GM23338 (cell line): ENCODE results near the gene SSTR5. TPM values are rescaled to one million over a fixed set of nuclear protein-coding genes. Genes with fewer than 3 reads are reported as not detected.

Source experiments
- ATAC-seq: fragments of 200-7000 bp; cut with Tn5 transposase; 3 replicates; pipeline ENCODE4 v1.9.1; 2020
- DNase-seq: peaks from one replicate; pipeline ENCODE4 v3.0.0-alpha.2; 2015; ENCODE audit warnings: low spot score
- H2AFZ ChIP-seq: fragments of 200-600 bp; sonication (generic); 2 replicates; pipeline ENCODE4 v1.8.0; 2016; ENCODE audit warnings: antibody characterized with exemption, mild to moderate bottlenecking, moderate library complexity
- H3F3A ChIP-seq: fragments of 200-600 bp; sonication (generic); replicated peaks from 2 replicates; pipeline ENCODE4 v1.8.0; 2017; ENCODE audit warnings: antibody characterized with exemption, mixed run types, low read depth
- H3K27ac ChIP-seq: fragments of 200-600 bp; sonication (generic); 2 replicates; pipeline ENCODE4 v1.6.1; 2016; ENCODE audit warnings: low read depth
- H3K27me3 ChIP-seq: fragments of 200-600 bp; sonication (generic); 2 replicates; pipeline ENCODE4 v1.8.0; 2016; ENCODE audit warnings: mild to moderate bottlenecking, mixed run types, moderate library complexity; ENCODE audit not compliant: insufficient read depth
- H3K36me3 ChIP-seq: fragments of 200-600 bp; sonication (generic); 2 replicates; pipeline ENCODE4 v1.8.0; 2016; ENCODE audit warnings: mild to moderate bottlenecking; ENCODE audit not compliant: insufficient read depth
- H3K4me1 ChIP-seq: fragments of 200-600 bp; sonication (generic); 2 replicates; pipeline ENCODE4 v1.8.0; 2016; ENCODE audit warnings: mild to moderate bottlenecking, moderate library complexity; ENCODE audit not compliant: insufficient read depth
- H3K4me2 ChIP-seq: fragments of 200-600 bp; sonication (generic); 2 replicates; pipeline ENCODE4 v1.7.1; 2017; ENCODE audit warnings: mixed run types
- H3K4me3 ChIP-seq: fragments of 200-600 bp; sonication (generic); 2 replicates; pipeline ENCODE4 v1.6.1; 2016; ENCODE audit warnings: mixed run types
- H3K79me2 ChIP-seq: fragments of 200-600 bp; sonication (generic); replicated peaks from 2 replicates; pipeline ENCODE4 v1.8.0; 2017; ENCODE audit warnings: mild to moderate bottlenecking; ENCODE audit not compliant: insufficient read depth
- H3K9me2 ChIP-seq: fragments of 200-600 bp; sonication (generic); 2 replicates; pipeline ENCODE4 v1.8.0; 2017; ENCODE audit not compliant: insufficient read depth
- H4K20me1 ChIP-seq: fragments of 200-600 bp; sonication (generic); replicated peaks from 2 replicates; pipeline ENCODE4 v1.8.0; 2017; ENCODE audit warnings: mild to moderate bottlenecking; ENCODE audit not compliant: insufficient read depth
- H3K27ac Mint-ChIP-seq: 2 replicates; pipeline ENCODE4 v1.8.0; 2020; ENCODE audit warnings: inconsistent platforms, mild to moderate bottlenecking, moderate library complexity, mixed read lengths
- H3K27me3 Mint-ChIP-seq: 3 replicates; pipeline ENCODE4 v1.8.0; 2022; ENCODE audit warnings: low read depth, mild to moderate bottlenecking, moderate library complexity, mixed read lengths, inconsistent platforms; ENCODE audit not compliant: insufficient read depth, poor library complexity
- H3K36me3 Mint-ChIP-seq: 3 replicates; pipeline ENCODE4 v1.8.0; 2021; ENCODE audit warnings: low read depth, mild to moderate bottlenecking, inconsistent platforms, moderate library complexity, mixed read lengths
- H3K4me1 Mint-ChIP-seq: 3 replicates; pipeline ENCODE4 v1.8.0; 2020; ENCODE audit warnings: mild to moderate bottlenecking, inconsistent platforms, mixed read lengths
- H3K4me3 Mint-ChIP-seq: 3 replicates; pipeline ENCODE4 v1.8.0; 2021; ENCODE audit warnings: moderate library complexity, mild to moderate bottlenecking, inconsistent platforms, mixed read lengths
- H3K9me3 Mint-ChIP-seq: 3 replicates; pipeline ENCODE4 v1.8.0; 2020; ENCODE audit warnings: moderate library complexity, mild to moderate bottlenecking, inconsistent platforms, mixed read lengths
- CREB1 ChIP-seq: fragments of 250-450 bp; sonication (Bioruptor Pico); IDR thresholded peaks from 2 replicates; pipeline ENCODE4 v1.5.0; 2020; ENCODE audit warnings: low read depth, mild to moderate bottlenecking, moderate library complexity
- CTCF ChIP-seq, 2 experiments: fragments of 200-600 bp in 1 of 2; sonication (generic) in 1 of 2; conservative IDR thresholded peaks; 2 replicates each; pipeline versions ENCODE4 v1.5.1 to v1.6.1; 2016 to 2017; ENCODE audit warnings: antibody characterized with exemption in 2 of 2, low read depth in 2 of 2, mild to moderate bottlenecking in 2 of 2, moderate library complexity in 1 of 2
- EZH2 ChIP-seq: fragments of 200-600 bp; sonication (generic); IDR thresholded peaks from one replicate; pipeline ENCODE4 v1.8.0; 2017; ENCODE audit warnings: antibody characterized with exemption, mild to moderate bottlenecking, low read depth; ENCODE audit not compliant: unreplicated experiment
- EZH2phosphoT487 ChIP-seq: fragments of 200-600 bp; sonication (generic); IDR thresholded peaks from one replicate; pipeline ENCODE4 v1.8.1; 2018; ENCODE audit warnings: antibody characterized with exemption; ENCODE audit not compliant: unreplicated experiment
- JUNB ChIP-seq: IDR thresholded peaks from one replicate; pipeline ENCODE4 v1.6.1; 2016; ENCODE audit warnings: antibody characterized with exemption; ENCODE audit not compliant: unreplicated experiment
- NANOG ChIP-seq: IDR thresholded peaks from 2 replicates; pipeline ENCODE4 v1.6.1; 2016; ENCODE audit warnings: antibody characterized with exemption, borderline replicate concordance
- POLR2AphosphoS5 ChIP-seq: IDR thresholded peaks from 2 replicates; pipeline ENCODE4 v1.6.1; 2016; ENCODE audit warnings: antibody characterized with exemption, low read depth
- REST ChIP-seq: IDR thresholded peaks from one replicate; pipeline ENCODE4 v1.6.1; 2018; ENCODE audit warnings: antibody characterized with exemption; ENCODE audit not compliant: unreplicated experiment
- STAT1 ChIP-seq: IDR thresholded peaks from one replicate; pipeline ENCODE4 v1.6.1; 2016; ENCODE audit warnings: antibody characterized with exemption; ENCODE audit not compliant: unreplicated experiment
- ZNF114 ChIP-seq: fragments of 250-450 bp; sonication (Bioruptor Pico); IDR thresholded peaks from 2 replicates; pipeline ENCODE4 v1.5.0; 2020; ENCODE audit warnings: mild to moderate bottlenecking, moderate library complexity
- ZNF331 ChIP-seq: fragments of 250-450 bp; sonication (Bioruptor Pico); IDR thresholded peaks from 2 replicates; pipeline ENCODE4 v1.5.0; 2020; ENCODE audit warnings: low read depth, mild to moderate bottlenecking, moderate library complexity
- ZNF462 ChIP-seq: fragments of 250-450 bp; sonication (Bioruptor Pico); IDR thresholded peaks from 2 replicates; pipeline ENCODE4 v1.5.0; 2020; ENCODE audit warnings: mild to moderate bottlenecking, moderate library complexity
- polyA plus RNA-seq: library from polyadenylated mRNA; unstranded; fragments of >200 nt; fragmentation: Nextera tagmentation; extraction: Ambion mirVana; gene quantifications from 2 replicates; pipeline ENCODE4 v1.2.1, GENCODE V29; 2016
- total RNA-seq: library from RNA; depleted of rRNA; stranded (reverse); fragments of >200 nt; shearing (Covaris generic); gene quantifications from 2 replicates; pipeline ENCODE4 v1.2.3, GENCODE V29; 2014
- TF ChIP-seq, protein P1 (sequence below): IDR thresholded peaks from 2 replicates; pipeline ENCODE4 v1.6.1; 2016; ENCODE audit warnings: antibody characterized with exemption

SSTR5 gene
- total and polyA plus RNA-seq, 2 experiments from 2014 or later = 0.60 to 1.0 TPM

- ATAC-seq (no peak), DNase-seq (no peak)
- no peaks in the 10 kb centered on the region for H3K4me1 ChIP-seq
- no peaks in the 10 kb centered on the region for H4K20me1 ChIP-seq
- Mint-ChIP-seq H3K36me3 (no peaks in the 10 kb centered on the region), H3K27me3 (peaks cover 5% of the 10 kb centered on the region), H3K4me1 (no peaks in the 10 kb centered on the region), H3K4me3 (no peak overlapping the region), H3K27ac (no peak overlapping the region), H3K9me3 (no peaks in the 10 kb centered on the region)
- H3F3A ChIP-seq = no peaks in the 10 kb centered on the region
- H3K27ac ChIP-seq = no peak overlapping the region
- no peaks in the 10 kb centered on the region for H3K27me3 ChIP-seq
- no peak overlapping the region for H2AFZ ChIP-seq
- no peak overlapping the region for H3K4me2 ChIP-seq
- no peak overlapping the region for H3K4me3 ChIP-seq
- H3K79me2 ChIP-seq = no peaks in the 10 kb centered on the region
- H3K36me3 ChIP-seq = no peaks in the 10 kb centered on the region
- no peaks in the 10 kb centered on the region for H3K9me2 ChIP-seq
- no peak for TF ChIP-seq EZH2phosphoT487
- no peak for TF ChIP-seq REST
- TF ChIP-seq ZNF114 (CRISPR knock-in tag) = no peak
- no peak for TF ChIP-seq CREB1
- TF ChIP-seq NANOG = no peak
- TF ChIP-seq ZNF462 = no peak
- TF ChIP-seq STAT1 = no peak
- TF ChIP-seq, protein P1, sequence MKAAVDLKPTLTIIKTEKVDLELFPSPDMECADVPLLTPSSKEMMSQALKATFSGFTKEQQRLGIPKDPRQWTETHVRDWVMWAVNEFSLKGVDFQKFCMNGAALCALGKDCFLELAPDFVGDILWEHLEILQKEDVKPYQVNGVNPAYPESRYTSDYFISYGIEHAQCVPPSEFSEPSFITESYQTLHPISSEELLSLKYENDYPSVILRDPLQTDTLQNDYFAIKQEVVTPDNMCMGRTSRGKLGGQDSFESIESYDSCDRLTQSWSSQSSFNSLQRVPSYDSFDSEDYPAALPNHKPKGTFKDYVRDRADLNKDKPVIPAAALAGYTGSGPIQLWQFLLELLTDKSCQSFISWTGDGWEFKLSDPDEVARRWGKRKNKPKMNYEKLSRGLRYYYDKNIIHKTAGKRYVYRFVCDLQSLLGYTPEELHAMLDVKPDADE = no peak
- no peak for TF ChIP-seq JUNB
- no peak for TF ChIP-seq CTCF (conservative IDR thresholded peaks at IDR 0.05; ENCODE audit: low read depth in 2 of 2)
- no peak for TF ChIP-seq POLR2AphosphoS5
- TF ChIP-seq ZNF331 (CRISPR knock-in tag) = no peak
- no peak for TF ChIP-seq EZH2
Measured at GRCh38 chr16:1032607-1033006, 39.9 kb upstream of the SSTR5 start.
